Activated CD8-positive, alpha-beta memory T cell treated with anti-CD3 and anti-CD28 coated beads for 48 hours (primary cell): ENCODE results near the gene ACTN1.

Experiments
- DNase-seq, 3 experiments: peaks; one replicate each; pipeline ENCODE4 v3.0.0-alpha.2; 2020; ENCODE audit warnings: low read depth in 2 of 3, low spot score in 2 of 3

ACTN1 gene

DNA sequence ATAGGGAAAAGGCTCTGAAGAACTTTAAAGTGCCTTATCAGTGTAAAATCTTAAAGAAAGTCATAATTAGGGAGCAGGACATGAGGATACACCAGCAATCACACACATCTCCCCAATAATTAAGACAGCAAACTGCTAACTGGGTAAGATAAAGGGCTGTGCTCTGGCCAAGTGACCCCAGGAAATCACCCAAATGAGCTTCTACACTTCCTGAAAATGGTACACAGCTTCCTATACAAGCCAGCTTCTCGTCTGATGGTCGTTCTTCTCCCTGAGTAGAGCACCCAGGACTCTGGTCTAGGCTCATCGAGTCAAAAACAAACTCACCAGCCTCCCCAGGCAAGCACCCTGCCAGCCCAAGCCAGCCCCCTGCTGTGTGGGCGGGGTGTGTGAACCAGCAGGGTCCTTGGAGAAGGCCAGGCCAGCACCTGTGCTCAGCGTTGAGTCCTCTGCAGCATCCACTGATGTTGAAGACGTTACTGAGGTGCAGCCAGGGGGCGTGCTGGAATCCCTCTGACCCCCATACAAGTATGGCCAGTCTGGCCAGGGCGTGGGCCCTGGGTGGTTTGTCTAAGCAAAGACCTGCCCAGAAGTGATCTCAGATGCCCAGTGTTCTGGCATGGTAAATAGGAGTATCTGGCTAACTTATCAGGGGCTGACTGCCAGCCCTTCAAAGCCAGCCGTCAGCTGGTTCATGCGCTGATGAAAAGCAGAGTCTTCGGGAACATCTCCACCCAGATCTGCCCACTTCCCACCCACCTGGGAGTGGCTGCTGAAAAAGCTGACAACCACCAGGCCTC is 41.4 kb downstream of the ACTN1 start:
- no peak for DNase-seq

DNA sequence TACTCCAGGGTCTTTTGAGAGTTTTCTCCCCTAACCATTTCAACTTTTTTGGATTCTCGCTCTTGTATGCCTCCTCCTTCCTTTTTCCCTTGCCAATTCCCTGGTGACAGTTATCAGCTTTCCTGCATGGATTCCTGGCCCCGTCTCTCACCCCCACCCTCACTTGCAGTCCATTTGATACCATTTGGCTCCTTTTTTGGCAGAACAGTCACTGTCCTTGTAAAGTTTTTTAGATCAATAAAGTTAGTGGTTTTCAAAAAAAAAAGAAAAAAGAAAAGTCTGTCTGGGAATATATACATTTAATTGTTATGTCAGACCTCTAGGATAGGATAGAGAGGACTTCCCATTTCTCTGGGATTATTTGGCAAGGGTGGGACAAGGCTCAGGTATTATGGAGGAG is 42.1 kb downstream of the ACTN1 start:
- DNase-seq, result no peak

- no peak for DNase-seq
Observed at GRCh38 chr14:68936476-68936875, 42.6 kb downstream of the ACTN1 start.

DNA sequence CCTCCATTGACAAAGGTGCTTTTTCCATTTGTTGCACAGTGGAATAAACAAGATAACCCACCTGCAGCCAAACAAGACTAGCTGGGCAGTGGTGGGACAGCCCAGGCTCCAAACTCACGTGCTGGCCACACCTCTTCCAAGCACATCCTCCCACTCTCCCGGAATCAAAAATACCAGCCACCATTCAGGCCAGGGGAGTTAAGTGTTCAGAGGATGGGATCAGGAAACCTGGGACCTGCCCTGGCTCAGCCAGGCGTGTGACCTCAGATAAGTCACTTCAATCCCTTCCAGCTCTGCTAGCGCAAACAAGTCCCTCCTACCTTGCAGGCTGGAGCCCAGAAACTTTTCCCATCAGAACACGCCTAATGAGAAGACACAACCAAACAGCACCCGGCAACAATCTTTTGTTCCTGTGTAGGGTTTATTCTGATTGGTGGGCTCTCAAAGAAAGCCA is 43.3 kb downstream of the ACTN1 start:
- no peak for DNase-seq

GRCh38 chr14:68934066-68934465 is 45.0 kb downstream of the ACTN1 start:
- DNase-seq, result no peak

DNA sequence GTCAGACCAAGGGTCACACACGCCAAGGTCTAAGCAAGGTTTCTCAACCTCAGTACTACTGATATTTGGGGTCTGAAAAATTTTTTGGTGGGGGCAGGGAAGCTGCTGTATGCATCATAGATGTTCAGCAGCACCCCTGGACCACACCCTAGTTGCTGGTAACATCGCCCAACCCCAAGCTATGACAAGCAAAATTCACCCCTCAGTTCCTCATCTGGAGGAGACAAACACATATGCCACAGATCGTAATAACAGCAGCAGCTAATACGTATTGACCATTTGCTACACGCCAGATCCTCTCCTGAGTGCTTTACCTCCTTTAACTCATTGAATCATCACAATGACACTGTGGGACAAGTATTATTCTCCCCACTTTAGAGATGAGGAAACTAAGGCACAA is 46.4 kb downstream of the ACTN1 start:
- DNase-seq, result no peak

DNA sequence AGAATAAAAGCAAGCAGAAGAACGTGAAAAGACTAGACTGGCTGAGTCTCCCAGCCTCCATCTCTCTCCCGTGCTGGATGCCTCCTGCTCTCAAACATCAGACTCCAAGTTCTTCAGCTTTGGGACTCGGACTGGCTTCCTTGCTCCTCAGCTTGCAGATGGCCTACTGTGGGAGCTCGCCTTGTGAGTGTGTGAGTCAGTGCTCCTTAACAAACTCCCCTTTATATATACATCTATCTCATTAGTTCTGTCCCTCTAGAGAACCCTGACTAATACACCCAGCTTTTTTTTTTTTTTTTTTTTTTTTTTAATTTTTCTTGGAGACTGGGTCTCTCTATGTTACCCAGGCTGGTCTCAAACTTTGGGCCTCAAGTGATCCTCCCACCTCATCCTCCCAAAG is 46.9 kb downstream of the ACTN1 start:
- DNase-seq, result no peak

DNA sequence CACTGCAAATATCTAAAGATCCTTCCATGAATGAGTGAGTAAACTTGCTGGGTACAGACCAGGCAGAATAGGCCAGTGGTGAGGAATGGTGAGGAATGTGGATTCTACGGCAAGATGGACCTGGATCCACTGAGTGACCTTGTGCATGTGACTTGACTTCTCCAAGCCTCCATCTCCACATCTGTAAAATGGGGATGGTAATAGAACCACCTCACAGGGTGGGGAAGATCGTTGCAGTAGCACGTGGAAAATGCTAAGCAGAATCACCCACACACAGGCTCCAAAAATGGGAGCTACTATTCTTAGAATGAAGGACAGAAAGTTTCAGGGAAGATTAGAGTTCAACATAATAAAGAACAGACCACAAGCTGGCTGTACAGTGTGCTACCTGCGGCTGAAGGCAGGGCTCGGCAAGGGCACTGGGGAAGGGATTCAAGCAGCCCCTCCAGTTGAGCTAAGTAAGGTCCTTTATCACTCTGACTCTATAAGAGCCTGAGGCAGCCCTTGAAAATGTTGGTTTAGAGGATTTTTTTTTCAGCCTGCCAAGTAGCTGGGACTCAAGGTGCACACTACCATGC is 47.5 kb downstream of the ACTN1 start:
- DNase-seq, result no peak

DNA sequence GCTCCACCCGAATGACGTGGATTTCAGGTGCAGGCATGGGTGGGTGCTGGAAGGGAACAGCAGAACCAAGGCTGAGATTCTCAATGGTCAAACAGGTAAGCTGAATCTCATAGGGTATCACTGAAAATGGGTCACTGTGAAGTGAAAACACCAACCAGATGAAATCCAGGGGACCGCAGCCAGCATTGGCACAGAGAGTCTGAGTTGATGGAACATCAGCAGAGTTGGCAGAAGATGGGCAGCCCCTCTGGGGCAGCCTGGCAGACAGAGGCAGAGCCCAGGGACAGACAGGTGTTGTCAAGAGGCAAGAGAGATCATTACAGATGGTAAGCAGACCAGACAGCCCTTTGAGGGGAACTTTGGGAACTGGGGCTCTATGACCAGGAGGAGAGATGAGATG is 48.0 kb downstream of the ACTN1 start:
- DNase-seq, result no peak

DNA sequence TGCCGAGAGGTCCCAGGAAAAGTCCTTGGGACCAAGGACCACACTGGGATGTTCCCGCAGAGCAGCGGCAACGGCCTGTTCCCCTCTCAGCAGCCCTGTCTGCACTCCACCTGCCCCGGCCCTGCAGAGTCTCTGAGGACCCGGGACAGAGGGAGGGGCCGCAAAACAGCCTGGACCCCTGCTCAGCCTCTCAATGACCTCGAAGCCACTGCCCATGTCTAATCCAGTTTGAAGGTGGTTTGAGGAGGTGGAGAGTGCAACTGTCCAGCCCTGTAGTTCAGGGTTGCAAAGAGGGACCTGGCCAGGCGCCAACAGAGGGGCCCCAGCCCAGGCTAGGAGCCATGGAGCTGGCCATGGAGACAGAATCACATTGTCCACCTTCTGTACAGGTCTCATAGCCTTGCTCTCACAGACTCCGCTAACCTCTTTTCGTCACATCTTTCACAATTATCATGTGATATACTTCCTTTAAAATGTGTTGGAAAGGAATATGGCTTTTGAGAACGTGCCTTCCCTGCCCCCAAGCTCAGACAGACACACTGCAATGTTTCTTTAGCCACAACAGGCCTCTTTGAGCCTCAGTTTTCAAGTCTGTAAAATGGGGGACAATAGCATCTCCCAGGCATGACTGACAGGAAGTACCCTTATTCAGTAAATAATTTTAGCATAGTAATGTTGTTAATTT is 49.3 kb downstream of the ACTN1 start:
- DNase-seq, result no peak

DNA sequence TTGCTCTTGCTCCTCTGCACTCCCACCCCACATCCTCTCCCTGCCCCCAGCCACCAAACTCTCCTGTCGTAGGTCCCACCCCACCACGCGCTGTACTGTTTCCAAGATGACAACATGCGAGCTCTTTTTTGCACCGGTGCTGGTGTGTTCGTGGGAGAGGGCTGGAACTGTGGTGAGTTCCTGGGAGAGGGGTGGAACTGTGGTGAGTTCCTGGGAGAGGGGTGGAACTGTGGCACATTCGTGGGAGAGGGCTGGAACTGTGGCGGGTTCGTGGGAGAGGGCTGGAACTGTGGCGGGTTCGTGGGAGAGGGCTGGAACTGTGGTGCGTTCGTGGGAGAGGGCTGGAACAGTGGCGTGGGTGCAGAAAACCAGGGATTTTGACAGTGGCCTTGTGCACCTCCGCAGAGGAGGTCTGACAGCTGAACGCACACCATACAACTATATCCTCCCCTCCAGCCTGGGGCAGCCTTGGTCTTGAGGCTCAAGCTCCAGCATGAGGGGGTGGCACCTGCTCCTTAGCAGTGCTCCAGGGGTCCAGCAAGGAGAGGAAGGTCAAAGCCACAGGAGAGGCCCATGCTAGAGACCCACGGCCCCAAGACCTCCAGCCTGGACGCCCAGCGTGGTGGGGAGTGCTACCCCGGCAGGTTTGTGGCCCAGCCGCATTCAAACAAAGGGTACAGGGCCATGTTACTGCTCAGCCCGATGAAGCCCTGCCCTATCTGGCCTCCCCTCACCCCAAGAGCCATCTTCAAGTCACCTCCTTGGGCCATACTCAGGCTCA is 50.1 kb downstream of the ACTN1 start:
- DNase-seq, result no peak

- no peak for DNase-seq
Observed at GRCh38 chr14:68927956-68928675, 51.0 kb downstream of the ACTN1 start.

DNA sequence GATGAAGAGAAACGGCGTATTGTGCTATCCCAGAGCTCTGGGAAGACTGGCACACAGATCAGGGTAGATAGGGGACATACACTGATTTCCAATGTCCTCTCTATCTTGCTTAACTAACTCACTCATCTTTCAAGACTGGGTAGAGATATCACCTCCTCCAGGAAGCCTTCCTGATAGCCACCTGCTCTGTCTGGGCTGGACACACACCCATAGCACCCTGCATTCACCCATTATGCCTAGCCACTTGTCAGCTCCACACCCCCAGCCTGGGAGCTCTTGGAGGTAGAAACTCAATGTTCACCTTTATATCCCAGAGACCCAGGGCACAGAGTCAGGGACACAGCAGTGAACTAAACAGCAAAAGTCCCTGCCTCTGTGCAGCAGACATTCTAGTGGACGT is 52.0 kb downstream of the ACTN1 start:
- no peak for DNase-seq

- no peak for DNase-seq
Observed at GRCh38 chr14:68926236-68926635, 52.9 kb downstream of the ACTN1 start.

- DNase-seq, result no peak
Observed at GRCh38 chr14:68925373-68925772, 53.7 kb downstream of the ACTN1 start.

DNA sequence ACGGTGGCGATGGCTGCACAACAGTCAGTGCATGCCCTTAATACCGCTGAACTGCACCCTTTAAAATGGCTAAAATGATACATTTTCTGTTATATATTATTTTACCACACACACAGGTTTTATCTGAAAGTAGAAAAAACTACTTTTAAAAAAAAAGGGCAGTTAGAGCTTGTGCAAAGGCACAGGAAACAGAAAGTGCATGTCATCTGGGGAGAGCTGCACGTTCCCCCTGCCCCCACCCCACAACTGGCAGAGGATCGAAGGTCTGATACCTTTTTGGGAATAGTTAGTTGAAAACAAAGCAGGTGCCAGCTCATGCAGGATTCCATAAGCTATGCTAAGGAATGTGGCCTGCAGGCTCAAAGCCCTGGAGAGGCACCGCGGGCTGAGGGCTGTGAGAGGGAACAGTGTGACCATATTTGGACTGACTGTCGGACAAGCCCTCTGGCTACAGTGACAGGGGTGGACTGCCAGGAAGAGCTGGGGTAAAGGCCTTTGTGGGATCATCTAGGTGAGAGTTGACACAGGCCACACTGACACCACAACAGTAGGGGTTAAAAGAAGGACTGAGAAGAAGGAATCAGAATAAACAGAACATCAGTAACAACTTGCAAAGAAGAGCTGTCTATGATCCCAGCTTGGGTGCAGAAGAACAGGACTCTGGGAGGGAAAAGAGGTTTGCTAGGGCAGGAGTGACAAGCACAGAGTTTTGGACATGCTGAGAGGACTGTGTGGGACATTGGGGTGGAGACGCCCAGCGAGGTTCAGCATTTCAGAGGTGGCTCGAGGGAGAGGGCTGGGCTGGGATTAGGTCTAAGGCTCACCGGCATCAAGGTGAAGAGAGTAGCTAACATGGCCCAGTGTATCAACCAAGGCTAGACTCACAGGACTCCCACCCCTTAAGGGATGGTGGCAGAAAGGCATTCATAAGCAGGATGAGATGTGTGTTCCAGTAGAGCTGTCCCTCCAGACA is 54.6 kb downstream of the ACTN1 start:
- DNase-seq, result no peak

- DNase-seq, result no peak
Observed at GRCh38 chr14:68922886-68923285, 56.2 kb downstream of the ACTN1 start.

- DNase-seq, result no peak
Observed at GRCh38 chr14:68922201-68922621, 56.9 kb downstream of the ACTN1 start.

GRCh38 chr14:68921666-68922065 is 57.4 kb downstream of the ACTN1 start:
- no peak for DNase-seq

GRCh38 chr14:68921049-68921448 is 58.1 kb downstream of the ACTN1 start:
- no peak for DNase-seq
